Neural progenitor cell (in vitro differentiated cells): ENCODE data around the gene NLRP2B. TPM values are rescaled to one million over a fixed set of nuclear protein-coding genes. Genes with fewer than 3 reads are reported as not detected.

ENCODE experiments used
- DNase-seq: peaks from one replicate; pipeline ENCODE4 v3.0.0-alpha.2; 2016; ENCODE audit warnings: low spot score
- H2AFZ ChIP-seq: fragments of 200-600 bp; sonication (generic); replicated peaks from 2 replicates; pipeline ENCODE4 v1.6.1; 2016; ENCODE audit warnings: antibody characterized with exemption
- H3F3A ChIP-seq: fragments of 200-600 bp; sonication (generic); 2 replicates; pipeline ENCODE4 v1.6.1; 2016; ENCODE audit warnings: antibody characterized with exemption, low read depth
- H3K27ac ChIP-seq: fragments of 200-600 bp; sonication (generic); 2 replicates; pipeline ENCODE4 v1.5.1; 2016; ENCODE audit warnings: mild to moderate bottlenecking
- H3K27me3 ChIP-seq: fragments of 200-600 bp; sonication (generic); 2 replicates; pipeline ENCODE4 v1.6.1; 2016; ENCODE audit warnings: mild to moderate bottlenecking, moderate library complexity
- H3K36me3 ChIP-seq: fragments of 200-600 bp; sonication (generic); 2 replicates; pipeline ENCODE4 v1.5.1; 2016
- H3K4me1 ChIP-seq: fragments of 200-600 bp; sonication (generic); 2 replicates; pipeline ENCODE4 v1.6.1; 2016; ENCODE audit warnings: mixed run types
- H3K4me2 ChIP-seq: fragments of 200-600 bp; sonication (generic); 2 replicates; pipeline ENCODE4 v1.6.1; 2016
- H3K4me3 ChIP-seq: fragments of 200-600 bp; sonication (generic); 2 replicates; pipeline ENCODE4 v1.5.1; 2016
- H3K79me2 ChIP-seq: fragments of 200-600 bp; sonication (generic); 2 replicates; pipeline ENCODE4 v1.6.1; 2016; ENCODE audit warnings: low read depth
- H3K9ac ChIP-seq: fragments of 200-600 bp; sonication (generic); 2 replicates; pipeline ENCODE4 v1.6.1; 2016
- H3K9me3 ChIP-seq: fragments of 200-600 bp; sonication (generic); 2 replicates; pipeline ENCODE4 v1.5.1; 2016; ENCODE audit warnings: low read depth
- H4K20me1 ChIP-seq: fragments of 200-600 bp; sonication (generic); 2 replicates; pipeline ENCODE4 v1.6.1; 2016; ENCODE audit warnings: low read depth
- H3K27ac Mint-ChIP-seq: 3 replicates; pipeline ENCODE4 v1.8.0; 2021; ENCODE audit warnings: mixed read lengths
- H3K27me3 Mint-ChIP-seq: 2 replicates; pipeline ENCODE4 v1.8.0; 2022; ENCODE audit warnings: low read depth, mild to moderate bottlenecking, inconsistent platforms, moderate library complexity, mixed read lengths; ENCODE audit not compliant: insufficient read depth
- H3K36me3 Mint-ChIP-seq: 3 replicates; pipeline ENCODE4 v1.8.0; 2021; ENCODE audit warnings: mixed read lengths
- H3K4me1 Mint-ChIP-seq: 3 replicates; pipeline ENCODE4 v1.8.0; 2021; ENCODE audit warnings: mixed read lengths
- H3K4me3 Mint-ChIP-seq: 3 replicates; pipeline ENCODE4 v1.8.0; 2021; ENCODE audit warnings: mild to moderate bottlenecking, moderate library complexity, mixed read lengths
- H3K9me3 Mint-ChIP-seq: 3 replicates; pipeline ENCODE4 v1.8.0; 2020; ENCODE audit warnings: mixed read lengths
- CTCF ChIP-seq: fragments of 200-600 bp; sonication (generic); IDR thresholded peaks from 2 replicates; pipeline ENCODE4 v1.5.1; 2017; ENCODE audit warnings: antibody characterized with exemption, mild to moderate bottlenecking
- EZH2 ChIP-seq: fragments of 200-600 bp; sonication (generic); IDR thresholded peaks from 2 replicates; pipeline ENCODE4 v1.6.1; 2017; ENCODE audit warnings: antibody characterized with exemption, mild to moderate bottlenecking, moderate library complexity
- EZH2phosphoT487 ChIP-seq: fragments of 200-600 bp; sonication (generic); IDR thresholded peaks from 2 replicates; pipeline ENCODE4 v1.6.1; 2017; ENCODE audit warnings: antibody characterized with exemption
- total RNA-seq: library from RNA; depleted of rRNA; stranded (reverse); fragments of >200 nt; gene quantifications from 2 replicates; pipeline ENCODE4 v1.2.3, GENCODE V29; 2015; ENCODE audit warnings: low replicate concordance

NLRP2B gene
- total RNA-seq, 1 donor from 2014 or later: not detected

- peak overlapping the region; percentile 19 for H3K4me2 ChIP-seq
- DNase-seq: peak; percentile 28
- no peaks in the 10 kb centered on the region for H3K36me3 ChIP-seq
- Mint-ChIP-seq H3K4me3 (no peak overlapping the region), H3K27me3 (peaks cover 2% of the 10 kb centered on the region), H3K4me1 (no peaks in the 10 kb centered on the region), H3K36me3 (no peaks in the 10 kb centered on the region), H3K27ac (no peak overlapping the region), H3K9me3 (peaks cover 7% of the 10 kb centered on the region)
- peaks cover 9% of the 10 kb centered on the region for H3K4me1 ChIP-seq
- no peak overlapping the region for H3K27ac ChIP-seq
- H3F3A ChIP-seq: no peaks in the 10 kb centered on the region
- TF ChIP-seq EZH2 (no peak), EZH2phosphoT487 (no peak)
- peaks cover 11% of the 10 kb centered on the region for H3K9me3 ChIP-seq
- peak overlapping the region; percentile 32 for H2AFZ ChIP-seq
- no peak overlapping the region for H3K9ac ChIP-seq
- no peaks in the 10 kb centered on the region for H4K20me1 ChIP-seq
- no peak overlapping the region for H3K4me3 ChIP-seq
- H3K27me3 ChIP-seq: no peaks in the 10 kb centered on the region
- no peaks in the 10 kb centered on the region for H3K79me2 ChIP-seq
Observed at GRCh38 chrX:57651169-57651919, 28.7 kb downstream of the NLRP2B start.

- H3K79me2 ChIP-seq: no peaks in the 10 kb centered on the region
- H3K27me3 ChIP-seq: no peaks in the 10 kb centered on the region
- no peak overlapping the region for H3K9ac ChIP-seq
- H3K4me3 Mint-ChIP-seq: no peak overlapping the region
- no peak overlapping the region for H3K27ac ChIP-seq
- no peaks in the 10 kb centered on the region for H3K36me3 ChIP-seq
- H4K20me1 ChIP-seq: no peaks in the 10 kb centered on the region
- no peaks in the 10 kb centered on the region for H3K4me1 Mint-ChIP-seq
- no peak for TF ChIP-seq EZH2phosphoT487
- no peak overlapping the region for H3K27ac Mint-ChIP-seq
- no peak overlapping the region for H3K4me3 ChIP-seq
- no peaks in the 10 kb centered on the region for H3F3A ChIP-seq
- H3K9me3 ChIP-seq: peaks cover 9% of the 10 kb centered on the region
- H3K4me2 ChIP-seq: no peak overlapping the region
- peaks cover 8% of the 10 kb centered on the region for H3K4me1 ChIP-seq
- H3K36me3 Mint-ChIP-seq: no peaks in the 10 kb centered on the region
- no peak for DNase-seq
- peaks cover 2% of the 10 kb centered on the region for H3K27me3 Mint-ChIP-seq
- peaks cover 3% of the 10 kb centered on the region for H3K9me3 Mint-ChIP-seq
- no peak overlapping the region for H2AFZ ChIP-seq
Observed at GRCh38 chrX:57647020-57647419, 33.0 kb downstream of the NLRP2B start.

- peaks cover 2% of the 10 kb centered on the region for H3K9me3 Mint-ChIP-seq
Observed at GRCh38 chrX:57643698-57644097, 36.4 kb downstream of the NLRP2B start.

GRCh38 chrX:57641338-57641737 lies 38.7 kb downstream of the NLRP2B start:
- DNase-seq: no peak
- H3K36me3 Mint-ChIP-seq: no peaks in the 10 kb centered on the region
- Histone ChIP-seq H3K79me2 (no peaks in the 10 kb centered on the region), H3K4me2 (no peak overlapping the region), H2AFZ (no peak overlapping the region), H3F3A (no peaks in the 10 kb centered on the region), H3K4me1 (no peaks in the 10 kb centered on the region), H3K9me3 (peaks cover 17% of the 10 kb centered on the region), H3K27me3 (no peaks in the 10 kb centered on the region), H3K4me3 (no peak overlapping the region), H3K27ac (no peak overlapping the region), H4K20me1 (no peaks in the 10 kb centered on the region), H3K36me3 (no peaks in the 10 kb centered on the region), H3K9ac (no peak overlapping the region)
- H3K27ac Mint-ChIP-seq: no peak overlapping the region
- H3K9me3 Mint-ChIP-seq: peaks cover 6% of the 10 kb centered on the region
- no peaks in the 10 kb centered on the region for H3K27me3 Mint-ChIP-seq
- no peaks in the 10 kb centered on the region for H3K4me1 Mint-ChIP-seq
- TF ChIP-seq CTCF (no peak), EZH2 (no peak), EZH2phosphoT487 (no peak)
- no peak overlapping the region for H3K4me3 Mint-ChIP-seq

More at GRCh38 chrX:57643698-57644097, 36.4 kb downstream of the NLRP2B start:
- H3K4me2 ChIP-seq: no peak overlapping the region
- no peak overlapping the region for H3K4me3 ChIP-seq
- no peak for TF ChIP-seq EZH2phosphoT487
- no peak for TF ChIP-seq CTCF
- TF ChIP-seq EZH2: no peak
- no peak overlapping the region for H3K27ac Mint-ChIP-seq
- H3F3A ChIP-seq: no peaks in the 10 kb centered on the region
- H3K79me2 ChIP-seq: no peaks in the 10 kb centered on the region
- no peaks in the 10 kb centered on the region for H3K36me3 Mint-ChIP-seq
- H4K20me1 ChIP-seq: no peaks in the 10 kb centered on the region
- H3K27ac ChIP-seq: no peak overlapping the region
- no peaks in the 10 kb centered on the region for H3K4me1 Mint-ChIP-seq
- DNase-seq: no peak
- H3K36me3 ChIP-seq: no peaks in the 10 kb centered on the region
- H3K27me3 ChIP-seq: no peaks in the 10 kb centered on the region
- no peak overlapping the region for H3K4me3 Mint-ChIP-seq
- H2AFZ ChIP-seq: no peak overlapping the region
- H3K9me3 ChIP-seq: peaks cover 13% of the 10 kb centered on the region
- H3K9ac ChIP-seq: no peak overlapping the region
- no peaks in the 10 kb centered on the region for H3K4me1 ChIP-seq
- no peaks in the 10 kb centered on the region for H3K27me3 Mint-ChIP-seq
